ENCODE measurements around the gene SLC9C2.

GRCh38 chr1:173451981-173452380, 150.9 kb downstream of the SLC9C2 start:
- TF ChIP-seq CTCF (IDR thresholded peaks at IDR 0.05; ENCODE audit: poor library complexity, severe bottlenecking) (no peak), EP300 (conservative IDR thresholded peaks at IDR 0.05; ENCODE audit: poor library complexity, severe bottlenecking) (no peak), POLR2AphosphoS5 (IDR thresholded peaks at IDR 0.05) (no peak)

Measured in neural cell (in vitro differentiated cells).